Measurements from ENCODE around the gene RFFL.

The RFFL gene

GRCh38 chr17:35019386-35020179 lies 43.9 kb downstream of the RFFL start (continued):
- TF ChIP-seq ZSCAN16 (tag by site-specific recombination; IDR thresholded peaks at IDR 0.05) = no peak
- TF ChIP-seq ZNF211 (tag by site-specific recombination; IDR thresholded peaks at IDR 0.05; ENCODE audit: low read depth) = no peak
- TF ChIP-seq ZNF707 (tag by site-specific recombination; IDR thresholded peaks at IDR 0.05) = no peak
- no peak for TF ChIP-seq SP3 (tag by site-specific recombination; IDR thresholded peaks at IDR 0.05)
- TF ChIP-seq ZNF473 (tag by site-specific recombination; IDR thresholded peaks at IDR 0.05) = no peak
- TF ChIP-seq ZNF610 (tag by site-specific recombination; IDR thresholded peaks at IDR 0.05; ENCODE audit: borderline replicate concordance) = no peak

- CTCF ChIA-PET = interaction anchor here (1.0 to 2.2 kb wide), 2 partner anchors 35 to 71 kb away, joined by 3 to 9 read pairs; no protein-coding TSS in a partner anchor
- peaks cover 10 to 63% of the 10 kb centered on the region in 2 experiments; a peak in 2 of 3 replicates for H3K36me3 ChIP-seq (ENCODE audit: control insufficient read depth in 2 of 2, insufficient read depth in 1 of 2, low read length in 2 of 2)
- H3K9me3 ChIP-seq (ENCODE audit: control insufficient read depth, insufficient read depth, low read depth, low read length) = no peaks in the 10 kb centered on the region
- TF ChIP-seq ZNF24 (tag by site-specific recombination; IDR thresholded peaks at IDR 0.05) (no peak), ZNF521 (tag by site-specific recombination; IDR thresholded peaks at IDR 0.05) (no peak), ZNF266 (tag by site-specific recombination; IDR thresholded peaks at IDR 0.05; ENCODE audit: low read depth) (no peak), ZNF704 (tag by site-specific recombination; IDR thresholded peaks at IDR 0.05) (no peak), ZNF10 (tag by site-specific recombination; IDR thresholded peaks at IDR 0.05) (no peak), ZBTB6 (tag by site-specific recombination; IDR thresholded peaks at IDR 0.05) (no peak), ZNF747 (tag by site-specific recombination; IDR thresholded peaks at IDR 0.05) (no peak), REST (tag by site-specific recombination; IDR thresholded peaks at IDR 0.05) (no peak), ZNF558 (tag by site-specific recombination; IDR thresholded peaks at IDR 0.05) (no peak), CTCF (tag by site-specific recombination; IDR thresholded peaks at IDR 0.05) (no peak), ZNF76 (tag by site-specific recombination; IDR thresholded peaks at IDR 0.05; ENCODE audit: borderline replicate concordance, low read depth) (no peak), ZBTB20 (tag by site-specific recombination; IDR thresholded peaks at IDR 0.05) (no peak), ZNF585B (tag by site-specific recombination; IDR thresholded peaks at IDR 0.05) (no peak), HIC1 (tag by site-specific recombination; IDR thresholded peaks at IDR 0.05) (no peak), ZNF211 (tag by site-specific recombination; IDR thresholded peaks at IDR 0.05; ENCODE audit: low read depth) (no peak), ZNF2 (tag by site-specific recombination; IDR thresholded peaks at IDR 0.05) (no peak), ZNF548 (tag by site-specific recombination; IDR thresholded peaks at IDR 0.05) (no peak), PATZ1 (tag by site-specific recombination; IDR thresholded peaks at IDR 0.05) (no peak), ZNF335 (tag by site-specific recombination; conservative IDR thresholded peaks at IDR 0.05) (no peak), BCL11A (tag by site-specific recombination; IDR thresholded peaks at IDR 0.05; ENCODE audit: low read depth) (no peak)
- H3K4me3 ChIP-seq (ENCODE audit: low read depth, low read length) = no peak overlapping the region
- H3K4me1 ChIP-seq (ENCODE audit: control insufficient read depth, insufficient read depth, low read length) = no peaks in the 10 kb centered on the region
- H3K27ac ChIP-seq (ENCODE audit: extremely low read depth, low read depth, low read length) = no peak overlapping the region
- POLR2A ChIA-PET = no interaction called here
These were observed 44.7 kb downstream of the RFFL start for GRCh38 chr17:35018814-35019213.
